GM19328 (cell line): ENCODE data around the gene HM13.
"Not testable (repeated sequence)": the region's sequence is repeated elsewhere in the genome, so short reads cannot be mapped to it uniquely, and the experiment has no call there.

Experiments
- ATAC-seq: cut with Tn5 transposase; IDR thresholded peaks from one replicate; pipeline ENCODE4 v1.9.1; 2021; ENCODE audit warnings: mild to moderate bottlenecking, moderate library complexity; ENCODE audit not compliant: unreplicated experiment

Gene HM13

GRCh38 chr20:31566319-31566657 lies 52.0 kb downstream of the HM13 start:
- ATAC-seq, result no peak

GRCh38 chr20:31566658-31567379 lies 52.6 kb downstream of the HM13 start:
- ATAC-seq, result no peak

- ATAC-seq, result no peak
These were observed 53.1 kb downstream of the HM13 start for GRCh38 chr20:31567380-31567720.

GRCh38 chr20:31568041-31568731 lies 53.9 kb downstream of the HM13 start:
- no peak for ATAC-seq

- no peak for ATAC-seq
These were observed 54.5 kb downstream of the HM13 start for GRCh38 chr20:31568773-31569162.

- ATAC-seq, result no peak
These were observed 55.1 kb downstream of the HM13 start for GRCh38 chr20:31569163-31570020.

- ATAC-seq, result no peak
These were observed 55.8 kb downstream of the HM13 start for GRCh38 chr20:31570021-31570463.

GRCh38 chr20:31570735-31571617 lies 56.7 kb downstream of the HM13 start:
- ATAC-seq, result no peak

- ATAC-seq, result peak; percentile 3
These were observed 57.9 kb downstream of the HM13 start for GRCh38 chr20:31572042-31572700.

GRCh38 chr20:31572701-31573554 lies 58.7 kb downstream of the HM13 start:
- peak; percentile 86 for ATAC-seq

GRCh38 chr20:31573555-31574321 lies 59.5 kb downstream of the HM13 start:
- peak; percentile 18 for ATAC-seq

GRCh38 chr20:31574986-31575385 lies 60.7 kb downstream of the HM13 start:
- ATAC-seq, result not testable (repeated sequence)

- ATAC-seq, result no peak
These were observed 62.5 kb downstream of the HM13 start for GRCh38 chr20:31576751-31577150.

- no peak for ATAC-seq
These were observed 63.0 kb downstream of the HM13 start for GRCh38 chr20:31577194-31577593.

GRCh38 chr20:31578448-31579138 lies 64.4 kb downstream of the HM13 start:
- ATAC-seq, result no peak

GRCh38 chr20:31579245-31579644 lies 65.0 kb downstream of the HM13 start:
- no peak for ATAC-seq

GRCh38 chr20:31579941-31580651 lies 65.9 kb downstream of the HM13 start:
- ATAC-seq, result not testable (repeated sequence)
